Inflammatory macrophage treated with lipopolysaccharide for 1 hour (primary cell): ENCODE measurements around the gene INF2.

Source experiments
- DNase-seq, 2 donors: peaks; one replicate each; pipeline ENCODE4 v3.0.0-alpha.2; 2020 to 2022

The INF2 gene

GRCh38 chr14:104677512-104678332 lies 11.7 kb upstream of the INF2 start:
- peak; percentile 84 to 88 for DNase-seq

- no peak for DNase-seq
Measured at GRCh38 chr14:104678346-104678745, 11.1 kb upstream of the INF2 start.

GRCh38 chr14:104678901-104679705 lies 10.3 kb upstream of the INF2 start:
- no peak for DNase-seq

- DNase-seq: peak in 1 of 2 donors; percentile 46
Measured at GRCh38 chr14:104680056-104680805, 9.2 kb upstream of the INF2 start.

GRCh38 chr14:104680806-104681688 lies 8.4 kb upstream of the INF2 start:
- peak; percentile 78 to 84 for DNase-seq

- no peak for DNase-seq
Measured at GRCh38 chr14:104681689-104682074, 7.7 kb upstream of the INF2 start.

GRCh38 chr14:104682107-104682593 lies 7.3 kb upstream of the INF2 start:
- no peak for DNase-seq

GRCh38 chr14:104683653-104684448 lies 5.6 kb upstream of the INF2 start:
- DNase-seq: no peak

GRCh38 chr14:104684449-104684821 lies 5.0 kb upstream of the INF2 start:
- DNase-seq: no peak

- no peak for DNase-seq
Measured at GRCh38 chr14:104685216-104685997, 4.0 kb upstream of the INF2 start.

GRCh38 chr14:104685998-104686610 lies 3.3 kb upstream of the INF2 start:
- no peak for DNase-seq

- DNase-seq: no peak
Measured at GRCh38 chr14:104686624-104687517, 2.5 kb upstream of the INF2 start.

- DNase-seq: no peak
Measured at GRCh38 chr14:104687601-104688504, 1.6 kb upstream of the INF2 start.

- DNase-seq: peak; percentile 19 to 20
Measured at GRCh38 chr14:104688505-104689108, 811 bp upstream of the INF2 start.

GRCh38 chr14:104689881-104690711 lies 678 bp downstream of the INF2 start:
- DNase-seq: peak; percentile 55 to 56

GRCh38 chr14:104690861-104691455 lies 1.5 kb downstream of the INF2 start:
- no peak for DNase-seq
